ENCODE results near the gene EMB.
"Not testable (repeated sequence)": the region's sequence is repeated elsewhere in the genome, so short reads cannot be mapped to it uniquely, and the experiment has no call there.

EMB gene

DNA sequence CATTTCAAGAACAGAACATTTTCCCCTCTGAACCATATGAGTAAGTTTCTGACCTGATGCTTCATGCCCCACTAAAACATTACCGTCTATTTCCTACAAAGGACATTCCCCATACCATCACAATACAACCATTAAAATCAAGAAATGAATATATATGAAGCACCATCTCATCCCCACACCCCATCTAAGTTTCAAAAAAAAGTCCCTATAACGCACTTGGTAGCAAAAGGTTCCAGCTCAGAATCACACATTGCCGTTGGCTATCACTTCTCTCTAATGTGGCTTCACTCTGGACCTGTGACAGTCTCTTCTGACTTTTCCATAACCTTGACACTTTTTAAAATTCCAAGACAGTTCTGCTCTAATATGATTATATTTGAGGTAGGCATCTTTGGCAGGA is 5.9 kb downstream of the EMB start:
- no peak overlapping the region for H3K4me3 ChIP-seq (replicated peaks in 1 of 2; ENCODE audit: low read depth in 2 of 2, low read length in 2 of 2)
- TF ChIP-seq, protein P1, sequence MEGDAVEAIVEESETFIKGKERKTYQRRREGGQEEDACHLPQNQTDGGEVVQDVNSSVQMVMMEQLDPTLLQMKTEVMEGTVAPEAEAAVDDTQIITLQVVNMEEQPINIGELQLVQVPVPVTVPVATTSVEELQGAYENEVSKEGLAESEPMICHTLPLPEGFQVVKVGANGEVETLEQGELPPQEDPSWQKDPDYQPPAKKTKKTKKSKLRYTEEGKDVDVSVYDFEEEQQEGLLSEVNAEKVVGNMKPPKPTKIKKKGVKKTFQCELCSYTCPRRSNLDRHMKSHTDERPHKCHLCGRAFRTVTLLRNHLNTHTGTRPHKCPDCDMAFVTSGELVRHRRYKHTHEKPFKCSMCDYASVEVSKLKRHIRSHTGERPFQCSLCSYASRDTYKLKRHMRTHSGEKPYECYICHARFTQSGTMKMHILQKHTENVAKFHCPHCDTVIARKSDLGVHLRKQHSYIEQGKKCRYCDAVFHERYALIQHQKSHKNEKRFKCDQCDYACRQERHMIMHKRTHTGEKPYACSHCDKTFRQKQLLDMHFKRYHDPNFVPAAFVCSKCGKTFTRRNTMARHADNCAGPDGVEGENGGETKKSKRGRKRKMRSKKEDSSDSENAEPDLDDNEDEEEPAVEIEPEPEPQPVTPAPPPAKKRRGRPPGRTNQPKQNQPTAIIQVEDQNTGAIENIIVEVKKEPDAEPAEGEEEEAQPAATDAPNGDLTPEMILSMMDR (IDR thresholded peaks at IDR 0.05; ENCODE audit: low read depth, low read length): no peak
- DNase-seq (ENCODE audit: low read depth in 2 of 2): no peak

DNA sequence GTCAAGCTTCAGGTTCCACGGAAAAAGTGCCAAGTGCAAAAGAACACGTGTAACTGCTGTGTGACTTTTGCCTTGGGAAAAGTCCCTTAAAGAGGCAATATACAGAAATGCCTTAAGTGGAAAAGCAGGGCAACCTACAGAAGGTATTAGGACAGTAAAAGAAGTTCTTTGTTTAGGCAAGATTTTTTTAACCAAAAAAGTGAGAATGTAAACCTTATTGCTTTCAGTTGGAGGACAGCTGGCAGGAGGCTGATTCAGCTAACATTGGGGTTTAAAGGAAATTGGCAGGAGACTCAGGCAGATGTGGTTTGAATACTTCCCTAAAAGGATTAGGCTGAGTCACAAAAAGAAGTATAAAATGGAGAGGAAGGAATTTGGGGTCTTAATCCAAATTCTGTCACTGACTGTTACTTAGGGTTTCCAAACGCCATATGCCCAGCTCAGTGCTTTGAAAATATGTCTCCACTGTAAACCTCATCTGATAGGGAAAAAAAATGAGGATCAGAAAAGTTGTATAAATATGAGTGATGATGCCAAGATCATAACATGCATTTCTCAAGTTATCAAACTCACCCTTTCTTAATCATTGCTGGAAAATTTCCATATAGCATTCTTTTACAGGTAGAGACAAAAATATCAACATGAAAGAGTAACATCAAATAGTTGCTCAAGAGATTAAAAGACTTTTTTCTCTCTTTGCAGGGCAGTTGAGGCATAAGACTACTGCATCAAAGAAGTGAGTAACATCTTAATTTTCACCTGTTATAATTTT is 9.8 kb downstream of the EMB start:
- not testable (repeated sequence) for H3K4me3 ChIP-seq (replicated peaks in 1 of 2; ENCODE audit: low read depth in 2 of 2, low read length in 2 of 2)
- peak in 1 of 2 donors; percentile 35 for DNase-seq (ENCODE audit: low read depth in 2 of 2)

DNA sequence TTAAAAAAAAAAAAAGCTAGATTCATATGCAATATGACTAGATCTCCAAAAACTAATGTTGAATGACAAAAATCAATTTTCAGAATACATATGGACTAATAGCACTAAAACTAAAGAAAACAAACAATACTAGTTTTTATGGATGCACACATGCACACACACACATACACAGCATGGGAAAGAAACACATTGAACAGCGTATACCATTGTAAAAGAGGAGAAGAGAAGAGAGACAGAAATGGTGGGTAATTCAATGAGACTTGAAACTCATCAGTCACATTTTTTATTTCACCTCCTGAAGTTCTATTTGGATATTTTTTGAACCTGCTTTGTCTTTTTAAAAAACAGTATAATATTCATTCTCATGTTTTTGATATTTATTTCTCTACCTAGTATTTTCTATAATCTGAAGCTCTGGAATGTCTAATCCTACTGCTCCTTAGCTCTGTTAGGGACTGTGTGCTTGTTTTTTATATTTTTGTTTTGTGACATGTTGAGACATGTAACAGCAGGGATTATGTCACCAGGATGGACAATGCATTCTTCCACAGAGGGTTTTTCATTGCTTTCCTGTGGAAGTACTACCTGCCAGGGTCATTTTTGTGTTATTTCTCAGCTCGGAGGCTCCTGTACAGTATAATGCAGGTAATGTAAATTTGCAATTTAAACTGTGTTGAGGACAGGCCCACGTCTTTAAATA is 17.8 kb downstream of the EMB start:
- DNase-seq (ENCODE audit: low read depth in 2 of 2); H3K4me3 ChIP-seq (replicated peaks in 1 of 2; ENCODE audit: low read depth in 2 of 2, low read length in 2 of 2): not testable (repeated sequence)

DNA sequence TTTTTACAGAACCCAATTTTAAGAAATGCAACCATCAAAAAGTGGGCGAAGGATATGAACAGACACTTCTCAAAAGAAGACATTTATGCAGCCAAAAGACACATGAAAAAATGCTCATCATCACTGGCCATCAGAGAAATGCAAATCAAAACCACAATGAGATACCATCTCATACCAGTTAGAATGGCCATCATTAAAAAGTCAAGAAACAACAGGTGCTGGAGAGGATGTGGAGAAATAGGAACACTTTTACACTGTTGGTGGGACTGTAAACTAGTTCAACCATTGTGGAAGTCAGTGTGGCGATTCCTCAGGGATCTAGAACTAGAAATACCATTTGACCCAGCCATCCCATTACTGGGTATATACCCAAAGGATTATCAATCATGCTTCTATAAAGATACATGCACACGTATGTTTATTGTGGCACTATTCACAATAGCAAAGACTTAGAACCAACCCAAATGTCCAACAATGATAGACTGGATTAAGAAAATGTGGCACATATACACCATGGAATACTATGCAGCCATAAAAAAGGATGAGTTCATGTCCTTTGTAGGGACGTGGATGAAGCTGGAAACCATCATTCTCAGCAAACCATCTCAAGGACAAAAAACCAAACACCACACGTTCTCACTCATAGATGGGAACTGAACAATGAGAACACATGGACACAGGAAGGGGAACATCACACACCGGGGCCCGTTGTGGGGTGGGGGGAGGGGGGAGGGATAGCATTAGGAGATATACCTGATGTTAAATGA is 19.7 kb downstream of the EMB start:
- not testable (repeated sequence) for H3K4me3 ChIP-seq (replicated peaks in 1 of 2; ENCODE audit: low read depth in 2 of 2, low read length in 2 of 2); DNase-seq (ENCODE audit: low read depth in 2 of 2)

DNA sequence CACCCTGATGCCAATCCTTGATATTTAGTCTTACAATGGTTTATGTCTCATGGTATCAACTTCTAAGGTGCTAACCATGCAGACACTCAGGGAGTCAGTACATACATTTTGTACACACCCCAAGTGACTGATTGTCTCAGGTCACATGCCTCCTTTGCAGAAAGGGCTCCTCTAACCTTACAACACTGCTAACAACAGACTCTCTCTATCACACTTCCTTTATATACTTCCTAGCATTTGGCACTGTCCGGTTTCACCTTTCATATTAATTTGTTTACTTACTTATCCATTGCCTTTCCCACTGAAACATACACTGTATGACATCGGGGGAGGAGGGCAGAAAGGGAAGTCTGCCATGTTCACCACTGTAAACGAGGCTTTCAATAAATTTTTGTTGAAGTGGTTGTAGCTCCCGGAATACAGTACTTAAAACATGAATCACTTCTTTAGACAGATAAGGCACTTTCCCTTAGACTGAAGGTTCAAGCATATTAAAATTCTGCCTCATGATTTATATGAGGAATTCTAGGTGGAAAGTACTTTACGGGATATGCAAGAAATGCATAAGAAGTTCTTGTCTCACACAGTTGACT is 20.6 kb downstream of the EMB start:
- no peak for DNase-seq (ENCODE audit: low read depth in 2 of 2)
- TF ChIP-seq, protein P1 (IDR thresholded peaks at IDR 0.05; ENCODE audit: low read depth, low read length): no peak
- H3K4me3 ChIP-seq (replicated peaks in 1 of 2; ENCODE audit: low read depth in 2 of 2, low read length in 2 of 2): no peak overlapping the region

DNA sequence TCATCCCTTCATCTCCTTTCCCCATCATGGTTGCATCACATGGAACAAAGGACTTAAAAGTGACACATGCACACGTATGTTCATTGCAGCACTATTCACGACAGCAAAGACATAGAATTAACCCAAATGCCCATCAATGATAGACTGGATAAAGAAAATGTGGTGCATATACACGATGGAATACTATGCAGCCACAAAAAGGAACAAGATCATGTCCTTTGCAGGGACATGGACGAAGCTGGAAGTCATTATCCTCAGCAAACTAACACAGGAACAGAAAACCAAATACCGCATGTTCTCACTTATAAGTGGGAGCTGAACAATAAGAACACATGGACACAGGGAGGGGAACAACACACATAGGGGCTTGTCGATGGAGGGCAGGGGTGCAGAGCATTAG is 21.4 kb downstream of the EMB start:
- not testable (repeated sequence) for H3K4me3 ChIP-seq (replicated peaks in 1 of 2; ENCODE audit: low read depth in 2 of 2, low read length in 2 of 2); DNase-seq (ENCODE audit: low read depth in 2 of 2)

DNA sequence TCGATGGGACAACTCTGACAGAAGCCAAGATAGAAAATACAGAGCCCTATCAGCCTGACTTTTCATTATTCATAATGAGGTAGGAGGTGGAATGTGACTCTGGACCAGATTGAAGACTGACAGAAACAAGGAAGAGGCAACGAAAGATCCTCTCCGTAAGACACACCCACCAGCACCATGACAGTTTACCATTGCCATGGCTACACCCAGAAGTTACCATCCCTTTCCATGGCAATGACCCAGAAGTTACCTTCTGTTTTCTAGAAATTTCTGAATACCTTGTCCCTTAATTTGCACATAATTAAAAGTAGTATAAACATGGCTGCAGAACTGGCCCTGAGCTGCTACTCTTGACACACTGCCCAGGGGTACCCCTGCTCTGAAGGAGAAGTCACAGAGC is 24.5 kb downstream of the EMB start:
- not testable (repeated sequence) for DNase-seq (ENCODE audit: low read depth in 2 of 2); H3K4me3 ChIP-seq (replicated peaks in 1 of 2; ENCODE audit: low read depth in 2 of 2, low read length in 2 of 2)

DNA sequence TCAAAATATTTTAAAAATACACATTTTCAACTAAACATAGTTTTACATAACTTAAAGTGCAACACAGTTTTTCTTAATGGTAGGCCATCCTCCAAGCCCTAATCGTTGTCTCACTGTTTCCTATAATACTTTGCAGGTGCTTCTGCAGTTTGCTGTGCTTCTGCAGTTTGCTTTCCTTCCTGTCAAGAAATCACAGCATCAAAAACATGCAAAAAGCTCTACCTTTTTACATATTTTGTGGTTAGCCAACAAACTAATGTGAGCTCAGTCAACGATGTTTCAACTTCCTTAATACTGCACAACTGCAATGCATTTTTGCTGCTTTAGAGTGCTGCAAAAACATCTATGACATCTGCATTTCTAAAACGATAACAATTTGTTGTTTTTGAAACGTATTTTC is 25.2 kb downstream of the EMB start:
- TF ChIP-seq, protein P1 (IDR thresholded peaks at IDR 0.05; ENCODE audit: low read depth, low read length): no peak
- no peak overlapping the region for H3K4me3 ChIP-seq (replicated peaks in 1 of 2; ENCODE audit: low read depth in 2 of 2, low read length in 2 of 2)
- no peak for DNase-seq (ENCODE audit: low read depth in 2 of 2)

DNA sequence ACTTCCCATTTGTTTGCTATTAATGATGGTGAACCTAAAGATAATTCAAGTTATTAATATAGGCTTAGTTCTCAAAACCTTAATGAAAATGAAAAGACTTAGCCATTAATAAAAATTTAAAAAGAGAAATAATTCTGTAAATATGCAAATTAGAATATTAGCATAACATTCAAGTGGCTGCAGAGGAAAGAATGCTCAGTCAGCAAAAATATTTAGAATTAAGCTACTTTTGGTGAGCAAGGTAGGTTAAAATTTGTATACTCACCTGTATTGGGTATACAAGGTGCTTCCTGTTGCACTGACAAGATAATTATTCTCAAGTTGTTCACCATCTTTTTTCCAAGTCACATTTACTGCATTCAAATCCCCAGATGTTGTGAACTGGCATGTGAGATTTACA is 30.2 kb downstream of the EMB start:
- H3K4me3 ChIP-seq (replicated peaks in 1 of 2; ENCODE audit: low read depth in 2 of 2, low read length in 2 of 2): not testable (repeated sequence)

More for the DNA sequence above, 30.2 kb downstream of the EMB start:
- DNase-seq (ENCODE audit: low read depth in 2 of 2): not testable (repeated sequence)
